Daoy (cell line): Measurements from ENCODE around the gene MYBPC2. TPM values are rescaled to one million over a fixed set of nuclear protein-coding genes. Genes with fewer than 3 reads are reported as not detected.

Experiments used
- DNase-seq: peaks from one replicate; pipeline ENCODE4 v3.0.0-alpha.2; 2015; ENCODE audit warnings: low read depth
- total RNA-seq: library from RNA; depleted of rRNA; stranded (reverse); fragments of >200 nt; shearing (Covaris generic); gene quantifications from 2 replicates; pipeline ENCODE4 v1.2.3, GENCODE V29; 2014

MYBPC2 gene
- total RNA-seq, 1 experiment from 2014 or later = not detected

GRCh38 chr19:50409347-50409746 lies 23.3 kb upstream of the MYBPC2 start:
- no peak for DNase-seq

GRCh38 chr19:50410109-50410508 lies 22.6 kb upstream of the MYBPC2 start:
- no peak for DNase-seq

- no peak for DNase-seq
Measured at GRCh38 chr19:50412419-50412818, 20.3 kb upstream of the MYBPC2 start.

- no peak for DNase-seq
Measured at GRCh38 chr19:50413096-50413495, 19.6 kb upstream of the MYBPC2 start.

GRCh38 chr19:50413531-50413930 lies 19.2 kb upstream of the MYBPC2 start:
- no peak for DNase-seq

GRCh38 chr19:50414864-50415660 lies 17.6 kb upstream of the MYBPC2 start:
- DNase-seq = peak; percentile 80

GRCh38 chr19:50415661-50416033 lies 17.0 kb upstream of the MYBPC2 start:
- DNase-seq = no peak

GRCh38 chr19:50416034-50416977 lies 16.4 kb upstream of the MYBPC2 start:
- no peak for DNase-seq

GRCh38 chr19:50417111-50418081 lies 15.3 kb upstream of the MYBPC2 start:
- DNase-seq = no peak

GRCh38 chr19:50418176-50419021 lies 14.3 kb upstream of the MYBPC2 start, which contains the start of gene SPIB:
Gene SPIB (plus strand): TSS chr19:50418938. CDS start chr19:50418963, 25 bp downstream.
- no peak for DNase-seq

- no peak for DNase-seq
Measured at GRCh38 chr19:50419022-50419579, 13.6 kb upstream of the MYBPC2 start.

- no peak for DNase-seq
Measured at GRCh38 chr19:50419580-50420035, 13.1 kb upstream of the MYBPC2 start.

- DNase-seq = no peak
Measured at GRCh38 chr19:50420127-50420526, 12.6 kb upstream of the MYBPC2 start.

GRCh38 chr19:50420808-50421207 lies 11.9 kb upstream of the MYBPC2 start:
- DNase-seq = no peak

- DNase-seq = no peak
Measured at GRCh38 chr19:50422397-50423278, 10.1 kb upstream of the MYBPC2 start.

GRCh38 chr19:50423279-50424113 lies 9.2 kb upstream of the MYBPC2 start:
- no peak for DNase-seq

GRCh38 chr19:50425581-50425980 lies 7.1 kb upstream of the MYBPC2 start:
- DNase-seq = no peak

- no peak for DNase-seq
Measured at GRCh38 chr19:50427318-50427925, 5.3 kb upstream of the MYBPC2 start.
